ENCODE data around the gene CDK14.

- TF ChIP-seq CTCF (IDR thresholded peaks at IDR 0.05) (no peak), POLR2A (IDR thresholded peaks at IDR 0.05) (no peak)
Measured at GRCh38 chr7:91242097-91242844, 646.1 kb downstream of the CDK14 start.

Measured in heart left ventricle (tissue), 13 donors.